Endodermal cell (in vitro differentiated cells): Measurements from ENCODE around the gene MAMSTR. TPM values are rescaled to one million over a fixed set of nuclear protein-coding genes. Genes with fewer than 3 reads are reported as not detected.

Source experiments
- DNase-seq: peaks from one replicate; pipeline ENCODE4 v3.0.0-alpha.2; 2017
- H3K27ac ChIP-seq: 2 replicates; pipeline ENCODE4 v1.5.1; 2013; ENCODE audit warnings: mild to moderate bottlenecking, low read depth, low read length, moderate library complexity
- H3K27me3 ChIP-seq: 2 replicates; pipeline ENCODE4 v1.6.1; 2013; ENCODE audit warnings: mild to moderate bottlenecking, low read length, moderate library complexity; ENCODE audit not compliant: insufficient read depth, control insufficient read depth, poor library complexity, severe bottlenecking
- H3K36me3 ChIP-seq: 2 replicates; pipeline ENCODE4 v1.7.0; 2013; ENCODE audit warnings: mild to moderate bottlenecking, low read length, moderate library complexity; ENCODE audit not compliant: control insufficient read depth, insufficient read depth
- H3K4me1 ChIP-seq: one replicate; pipeline ENCODE4 v1.7.0; 2013; ENCODE audit warnings: low read length; ENCODE audit not compliant: control insufficient read depth, insufficient read depth
- H3K4me3 ChIP-seq: 2 replicates; pipeline ENCODE4 v1.5.1; 2013; ENCODE audit warnings: mild to moderate bottlenecking, low read length, moderate library complexity
- H3K9ac ChIP-seq: 2 replicates; pipeline ENCODE4 v1.6.1; 2013; ENCODE audit warnings: mild to moderate bottlenecking, low read length, moderate library complexity; ENCODE audit not compliant: poor library complexity, severe bottlenecking; ENCODE audit errors: extremely low read depth
- H3K9me3 ChIP-seq: 2 replicates; pipeline ENCODE4 v1.6.1; 2013; ENCODE audit warnings: mild to moderate bottlenecking, low read length, moderate library complexity; ENCODE audit not compliant: control insufficient read depth
- H3K27ac Mint-ChIP-seq: 2 replicates; pipeline ENCODE4 v1.8.0; 2020; ENCODE audit warnings: mixed read lengths
- H3K27me3 Mint-ChIP-seq: 2 replicates; pipeline ENCODE4 v1.8.0; 2021; ENCODE audit warnings: mild to moderate bottlenecking, mixed read lengths; ENCODE audit not compliant: insufficient read depth
- H3K36me3 Mint-ChIP-seq: 2 replicates; pipeline ENCODE4 v1.8.0; 2020; ENCODE audit warnings: low read depth, mixed read lengths
- H3K4me1 Mint-ChIP-seq: 2 replicates; pipeline ENCODE4 v1.8.0; 2020; ENCODE audit warnings: mixed read lengths
- H3K4me3 Mint-ChIP-seq: 2 replicates; pipeline ENCODE4 v1.8.0; 2020; ENCODE audit warnings: mild to moderate bottlenecking, moderate library complexity, mixed read lengths
- H3K9me3 Mint-ChIP-seq: 2 replicates; pipeline ENCODE4 v1.8.0; 2020; ENCODE audit warnings: mild to moderate bottlenecking, mixed read lengths
- CTCF ChIP-seq: fragments of 200-600 bp; sonication (generic); conservative IDR thresholded peaks from 2 replicates; pipeline ENCODE4 v1.5.0; 2021; ENCODE audit warnings: antibody characterized with exemption, mild to moderate bottlenecking
- WGBS, 2 experiments: methylation state at CpG; one replicate each; pipeline versions ENCODE4 v1.1.5 to v1.1.7; 2013; ENCODE audit warnings: missing lambda C conversion rate in 2 of 2, mixed read lengths in 1 of 2; ENCODE audit not compliant: insufficient coverage in 1 of 2, insufficient read length in 1 of 2; 5-methylcytosine and 5-hydroxymethylcytosine counted together
- total RNA-seq, 2 donors: library from RNA; stranded (reverse); fragmentation: NEBNext Ultra II Directional in 1 of 2; extraction: Animal tissue kit (Norgen Biotek cat#: 25700) in 1 of 2; gene quantifications; 2 replicates in 1 of 2; 3 replicates in 1 of 2; pipeline ENCODE4 v1.2.1, GENCODE V29; 2021

The MAMSTR gene
- total RNA-seq, 2 donors from 2014 or later = 1.9 to 2.3 TPM

- H3K4me3 ChIP-seq = no peak overlapping the region
- no peak overlapping the region for H3K9ac ChIP-seq
- no peaks in the 10 kb centered on the region for H3K4me1 ChIP-seq
- no peaks in the 10 kb centered on the region for H3K36me3 Mint-ChIP-seq
- peaks cover 21% of the 10 kb centered on the region for H3K27me3 ChIP-seq
- no peak overlapping the region for H3K27ac ChIP-seq
- no peak for DNase-seq
- H3K9me3 Mint-ChIP-seq = no peaks in the 10 kb centered on the region
- peaks cover 15% of the 10 kb centered on the region for H3K4me1 Mint-ChIP-seq
- H3K27ac Mint-ChIP-seq = no peak overlapping the region
- no peaks in the 10 kb centered on the region for H3K36me3 ChIP-seq
- 94 to 97% methylated on average over 10 to 11 of the region's 11 CpGs for WGBS, 2 experiments
- TF ChIP-seq CTCF = no peak
- H3K4me3 Mint-ChIP-seq = no peak overlapping the region
- no peaks in the 10 kb centered on the region for H3K9me3 ChIP-seq
- peaks cover 42% of the 10 kb centered on the region for H3K27me3 Mint-ChIP-seq
Observed at GRCh38 chr19:48742096-48742495, 22.6 kb upstream of the MAMSTR start.

DNA sequence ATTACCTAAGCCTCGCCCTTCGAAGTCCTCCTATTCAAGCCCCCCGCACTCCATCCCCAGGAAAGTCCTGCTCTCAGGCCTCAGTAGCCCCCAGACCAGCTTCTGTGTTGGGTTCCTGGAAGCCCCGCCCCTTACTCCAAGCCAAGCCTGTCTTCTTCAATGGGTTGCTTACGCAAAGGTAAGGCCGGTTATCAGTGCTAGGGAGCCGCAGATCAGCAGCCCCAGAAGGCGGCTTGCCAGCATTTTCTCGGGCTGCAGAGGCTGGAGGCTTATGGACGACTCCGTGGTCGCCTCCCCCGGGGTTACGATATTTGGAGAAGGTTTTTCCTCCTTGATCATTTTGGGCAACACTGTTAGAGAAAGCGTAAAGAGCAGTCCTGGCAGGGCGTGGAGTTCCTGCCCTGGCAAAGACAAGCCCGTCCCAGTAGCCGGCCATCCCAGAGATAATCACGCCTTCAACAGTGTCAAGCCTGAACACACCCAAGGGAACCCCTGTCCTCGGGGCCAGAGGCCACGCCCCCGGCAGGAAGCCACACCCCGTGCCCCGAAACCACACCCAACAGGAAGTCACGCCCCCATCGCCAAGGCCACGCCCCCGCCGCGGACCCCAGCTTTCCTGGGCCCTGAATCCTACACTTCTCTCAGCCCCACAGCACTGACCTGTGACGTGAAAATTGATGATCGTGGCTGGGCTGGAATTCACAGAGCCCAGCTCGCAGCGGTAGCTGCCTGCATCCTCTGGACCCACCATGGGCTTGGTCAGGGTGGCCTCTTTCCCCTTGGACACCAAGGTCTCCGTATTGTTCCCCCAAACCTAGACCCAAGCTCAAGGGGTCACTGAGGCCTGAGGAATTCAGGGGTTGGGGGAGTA, 21.8 kb upstream of the MAMSTR start:
- no peak for TF ChIP-seq CTCF
- Histone ChIP-seq H3K27me3 (peaks cover 21% of the 10 kb centered on the region), H3K4me1 (no peaks in the 10 kb centered on the region), H3K9ac (no peak overlapping the region), H3K27ac (no peak overlapping the region), H3K4me3 (no peak overlapping the region), H3K9me3 (no peaks in the 10 kb centered on the region), H3K36me3 (no peaks in the 10 kb centered on the region)
- H3K27me3 Mint-ChIP-seq = peaks cover 42% of the 10 kb centered on the region
- 70 to 76% methylated on average over 22 to 35 of the region's 35 CpGs for WGBS, 2 experiments
- peaks cover 12% of the 10 kb centered on the region for H3K4me1 Mint-ChIP-seq
- H3K9me3 Mint-ChIP-seq = no peaks in the 10 kb centered on the region
- peak overlapping the region; percentile 60 for H3K27ac Mint-ChIP-seq
- H3K36me3 Mint-ChIP-seq = no peaks in the 10 kb centered on the region
- peak overlapping the region; percentile 31 for H3K4me3 Mint-ChIP-seq
- peak; percentile 92 for DNase-seq

DNA sequence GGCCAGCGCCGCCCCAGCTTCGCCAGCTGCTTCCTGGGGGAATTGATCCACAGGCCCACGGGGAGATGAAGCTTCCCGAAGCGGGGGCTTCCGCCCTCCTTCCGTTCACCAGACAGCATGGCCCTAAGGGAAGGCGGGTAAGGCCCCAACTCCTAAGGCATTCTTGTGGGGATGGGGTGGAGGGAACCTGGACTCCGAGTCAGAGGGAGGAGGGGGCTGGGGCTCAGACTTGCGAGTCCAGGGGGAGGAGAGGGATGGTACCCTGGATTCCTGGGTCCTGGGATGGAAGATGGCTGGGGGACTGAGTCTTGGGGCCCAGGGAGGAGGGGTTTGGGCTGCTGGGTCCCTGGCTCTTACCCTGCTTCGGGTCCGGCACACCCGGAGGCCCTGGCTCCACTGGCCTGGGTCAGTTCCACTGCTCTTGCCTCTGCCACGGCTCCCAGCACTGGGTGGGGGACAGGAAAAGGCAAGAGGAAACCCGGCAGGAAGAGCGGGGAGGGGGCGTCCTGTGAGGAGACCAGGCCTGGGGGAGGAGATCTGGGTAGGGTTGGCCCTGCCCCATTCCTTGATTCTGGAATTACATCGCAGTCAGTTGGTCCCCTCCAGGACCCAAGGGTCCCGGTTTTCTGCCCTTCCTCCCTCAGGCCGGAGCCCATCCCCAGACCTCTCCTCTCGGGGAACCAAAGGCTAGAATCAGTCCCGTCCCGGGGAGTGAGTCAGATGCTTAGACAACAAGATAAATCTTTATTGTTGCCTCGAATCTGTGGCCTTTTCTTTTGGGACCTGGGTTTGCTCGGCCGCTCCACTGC, 20.8 kb upstream of the MAMSTR start, which contains the start of gene RASIP1:
Gene RASIP1 (minus strand): TSS at position 447 of the 809 bp plus-strand sequence. CDS start 328 bp downstream, at position 119.
- no peaks in the 10 kb centered on the region for H3K36me3 Mint-ChIP-seq
- DNase-seq = peak; percentile 55
- H3K4me1 Mint-ChIP-seq = peaks cover 8% of the 10 kb centered on the region
- H3K9ac ChIP-seq = no peak within 1 kb of the TSS
- H3K4me3 Mint-ChIP-seq = peak within 1 kb of the TSS; percentile 31
- H3K36me3 ChIP-seq = no peaks in the 10 kb centered on the region
- H3K9me3 ChIP-seq = no peaks in the 10 kb centered on the region
- no peak within 1 kb of the TSS for H3K27ac ChIP-seq
- peaks cover 33% of the 10 kb centered on the region for H3K27me3 Mint-ChIP-seq
- no peak for TF ChIP-seq CTCF
- peak within 1 kb of the TSS; percentile 73 for H3K4me3 ChIP-seq
- H3K4me1 ChIP-seq = no peaks in the 10 kb centered on the region
- no peaks in the 10 kb centered on the region for H3K9me3 Mint-ChIP-seq
- H3K27ac Mint-ChIP-seq = peak within 1 kb of the TSS; percentile 60
- 89 to 91% methylated on average over 10 to 26 of the region's 27 CpGs for WGBS, 2 experiments
- H3K27me3 ChIP-seq = peaks cover 21% of the 10 kb centered on the region
